Type B pancreatic cell (in vitro differentiated cells): ENCODE measurements around the gene UBE2N. TPM values are rescaled to one million over a fixed set of nuclear protein-coding genes. Genes with fewer than 3 reads are reported as not detected.

Experiments used
- DNase-seq: peaks from one replicate; pipeline ENCODE4 v3.0.0; 2021; ENCODE audit warnings: mixed read lengths; ENCODE audit not compliant: unreplicated experiment; ENCODE audit errors: extremely low spot score
- H3K27ac Mint-ChIP-seq: 2 replicates; pipeline ENCODE4 v1.8.0; 2021; ENCODE audit warnings: mild to moderate bottlenecking, mixed read lengths
- H3K27me3 Mint-ChIP-seq: 2 replicates; pipeline ENCODE4 v1.8.0; 2021; ENCODE audit warnings: mixed read lengths
- H3K36me3 Mint-ChIP-seq: 2 replicates; pipeline ENCODE4 v1.8.0; 2021; ENCODE audit warnings: mixed read lengths
- H3K4me1 Mint-ChIP-seq: one replicate; pipeline ENCODE4 v1.8.0; 2021; ENCODE audit warnings: mixed read lengths; ENCODE audit not compliant: unreplicated experiment
- H3K4me3 Mint-ChIP-seq: 2 replicates; pipeline ENCODE4 v1.8.0; 2021; ENCODE audit warnings: mild to moderate bottlenecking, mixed read lengths
- H3K9me3 Mint-ChIP-seq: 2 replicates; pipeline ENCODE4 v1.8.0; 2021; ENCODE audit warnings: mixed read lengths
- total RNA-seq: library from RNA; stranded (reverse); gene quantifications from 2 replicates; pipeline ENCODE4 v1.2.1, GENCODE V29; 2021; ENCODE audit warnings: low replicate concordance
- TF ChIP-seq, protein P1 (sequence below): fragments of 200-600 bp; sonication (generic); conservative IDR thresholded peaks from 2 replicates; pipeline ENCODE4 v1.5.0; 2021; ENCODE audit warnings: antibody characterized with exemption, mild to moderate bottlenecking

Gene UBE2N
- total RNA-seq, 1 donor from 2014 or later: 102 TPM

GRCh38 chr12:93361151-93361919 lies 80.4 kb downstream of the UBE2N start:
- H3K4me3 Mint-ChIP-seq: no peak overlapping the region
- TF ChIP-seq, protein P1, sequence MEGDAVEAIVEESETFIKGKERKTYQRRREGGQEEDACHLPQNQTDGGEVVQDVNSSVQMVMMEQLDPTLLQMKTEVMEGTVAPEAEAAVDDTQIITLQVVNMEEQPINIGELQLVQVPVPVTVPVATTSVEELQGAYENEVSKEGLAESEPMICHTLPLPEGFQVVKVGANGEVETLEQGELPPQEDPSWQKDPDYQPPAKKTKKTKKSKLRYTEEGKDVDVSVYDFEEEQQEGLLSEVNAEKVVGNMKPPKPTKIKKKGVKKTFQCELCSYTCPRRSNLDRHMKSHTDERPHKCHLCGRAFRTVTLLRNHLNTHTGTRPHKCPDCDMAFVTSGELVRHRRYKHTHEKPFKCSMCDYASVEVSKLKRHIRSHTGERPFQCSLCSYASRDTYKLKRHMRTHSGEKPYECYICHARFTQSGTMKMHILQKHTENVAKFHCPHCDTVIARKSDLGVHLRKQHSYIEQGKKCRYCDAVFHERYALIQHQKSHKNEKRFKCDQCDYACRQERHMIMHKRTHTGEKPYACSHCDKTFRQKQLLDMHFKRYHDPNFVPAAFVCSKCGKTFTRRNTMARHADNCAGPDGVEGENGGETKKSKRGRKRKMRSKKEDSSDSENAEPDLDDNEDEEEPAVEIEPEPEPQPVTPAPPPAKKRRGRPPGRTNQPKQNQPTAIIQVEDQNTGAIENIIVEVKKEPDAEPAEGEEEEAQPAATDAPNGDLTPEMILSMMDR: no peak
- H3K27me3 Mint-ChIP-seq: no peaks in the 10 kb centered on the region
- H3K36me3 Mint-ChIP-seq: no peaks in the 10 kb centered on the region
- no peak for DNase-seq
- H3K4me1 Mint-ChIP-seq: no peaks in the 10 kb centered on the region
- H3K9me3 Mint-ChIP-seq: no peaks in the 10 kb centered on the region
- no peak overlapping the region for H3K27ac Mint-ChIP-seq

GRCh38 chr12:93360688-93361087 lies 81.1 kb downstream of the UBE2N start:
- H3K27me3 Mint-ChIP-seq: no peaks in the 10 kb centered on the region
- no peak for DNase-seq
- TF ChIP-seq, protein P1: no peak
- H3K9me3 Mint-ChIP-seq: no peaks in the 10 kb centered on the region
- no peaks in the 10 kb centered on the region for H3K4me1 Mint-ChIP-seq
- no peaks in the 10 kb centered on the region for H3K36me3 Mint-ChIP-seq
- H3K27ac Mint-ChIP-seq: no peak overlapping the region
- no peak overlapping the region for H3K4me3 Mint-ChIP-seq

GRCh38 chr12:93358821-93359220 lies 82.9 kb downstream of the UBE2N start:
- H3K27me3 Mint-ChIP-seq: no peaks in the 10 kb centered on the region
- H3K9me3 Mint-ChIP-seq: no peaks in the 10 kb centered on the region
- H3K27ac Mint-ChIP-seq: no peak overlapping the region
- DNase-seq: no peak
- no peaks in the 10 kb centered on the region for H3K4me1 Mint-ChIP-seq
- TF ChIP-seq, protein P1: no peak
- no peak overlapping the region for H3K4me3 Mint-ChIP-seq
- no peaks in the 10 kb centered on the region for H3K36me3 Mint-ChIP-seq

DNA sequence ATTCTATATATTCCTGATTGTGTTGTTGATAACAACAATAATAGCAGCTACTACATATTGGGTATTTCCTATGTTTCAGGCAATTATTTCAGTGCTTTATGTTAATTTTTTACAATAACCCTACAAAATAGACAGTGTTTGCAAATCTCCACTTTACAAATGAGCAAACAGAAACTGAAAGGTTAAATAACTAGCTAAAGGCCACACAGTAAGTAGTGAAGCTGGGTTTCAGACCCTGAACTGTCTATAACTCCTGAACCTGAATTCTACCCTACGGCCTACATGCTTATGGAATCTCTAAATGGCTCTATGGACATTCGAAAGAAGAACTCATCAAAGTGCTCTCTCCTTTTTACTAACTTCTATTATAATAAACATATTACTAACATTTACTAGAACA lies 83.7 kb downstream of the UBE2N start:
- H3K27me3 Mint-ChIP-seq: no peaks in the 10 kb centered on the region
- no peak overlapping the region for H3K27ac Mint-ChIP-seq
- no peaks in the 10 kb centered on the region for H3K36me3 Mint-ChIP-seq
- TF ChIP-seq, protein P1: no peak
- H3K4me1 Mint-ChIP-seq: no peaks in the 10 kb centered on the region
- H3K9me3 Mint-ChIP-seq: no peaks in the 10 kb centered on the region
- no peak overlapping the region for H3K4me3 Mint-ChIP-seq
- no peak for DNase-seq

DNA sequence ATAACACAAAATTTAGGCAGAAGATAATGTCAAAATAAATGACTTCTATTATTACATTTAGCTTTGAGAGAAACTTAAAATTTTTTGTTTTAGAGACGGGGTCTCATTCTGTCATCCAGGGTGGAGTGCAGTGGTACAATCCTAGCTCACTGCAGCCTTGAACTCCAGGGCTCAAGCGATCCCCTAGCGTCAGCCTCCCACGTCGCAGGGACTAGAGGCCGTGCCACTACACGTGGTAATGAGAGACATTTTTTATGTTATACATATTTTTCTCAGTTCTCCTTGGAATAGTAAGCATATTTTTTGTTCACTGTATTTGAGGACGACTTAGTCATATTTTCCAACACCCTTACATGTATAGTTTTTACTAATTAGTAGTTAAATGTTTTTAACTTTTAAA lies 85.5 kb downstream of the UBE2N start:
- DNase-seq: no peak
- Mint-ChIP-seq H3K9me3 (no peaks in the 10 kb centered on the region), H3K36me3 (no peaks in the 10 kb centered on the region), H3K27ac (no peak overlapping the region), H3K4me1 (no peaks in the 10 kb centered on the region), H3K27me3 (no peaks in the 10 kb centered on the region), H3K4me3 (no peak overlapping the region)
- TF ChIP-seq, protein P1: no peak

Other genes with a start within 250 kb of the UBE2N start
- gene NUDT4, start 64.0 kb downstream of the UBE2N start, total RNA-seq: 89.8 and 172 TPM in 2 replicates
- gene MRPL42, start 25.6 kb upstream of the UBE2N start, total RNA-seq: 54.8 and 84.7 TPM in 2 replicates
- gene SOCS2, start 130.7 kb upstream of the UBE2N start, total RNA-seq: 4.4 and 16.4 TPM in 2 replicates
- 6.4 and 8.1 TPM in 2 replicates for gene CRADD, start 235.4 kb upstream of the UBE2N start, total RNA-seq